ENCODE results near the gene RPUSD1. TPM values are rescaled to one million over a fixed set of nuclear protein-coding genes. Genes with fewer than 3 reads are reported as not detected.

The RPUSD1 gene
- total and polyA plus RNA-seq, 8 donors, result 6.2 to 21.1 (median 9.8) TPM

DNA sequence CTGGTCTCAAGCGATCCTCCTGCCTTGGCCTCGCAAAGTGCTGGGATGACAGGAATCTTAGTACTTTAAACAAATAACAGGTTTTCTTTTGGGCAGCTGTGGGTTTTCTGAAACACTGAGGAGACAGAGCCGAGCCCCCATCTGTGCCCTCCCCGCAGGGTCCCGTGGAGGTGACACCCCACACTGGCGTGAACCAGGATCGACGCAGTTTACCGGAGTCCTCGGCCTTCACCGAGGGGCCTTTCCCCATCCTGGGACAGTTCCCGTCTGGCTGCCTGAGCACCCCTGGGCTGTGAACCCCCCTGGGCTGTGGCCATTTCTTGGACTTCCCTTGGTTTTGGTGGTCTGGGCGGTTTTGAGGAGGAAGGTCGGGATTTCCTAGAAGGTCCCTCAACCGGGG lies 27.7 kb upstream of the RPUSD1 start:
- 73 to 84% methylated on average over 15 of the region's 15 CpGs for WGBS, 2 donors
- no peaks in the 10 kb centered on the region for H3K36me3 ChIP-seq
- FAIRE-seq, result no peak
- ATAC-seq, result no peak
- no peak overlapping the region for H3K4me3 ChIP-seq
- peak in 1 of 6 donors; percentile 55 for DNase-seq
- no peaks in the 10 kb centered on the region for H3K9me3 ChIP-seq
- intact Hi-C loops (cut with DNase I), result loop anchor here in 2 of 3 donors (5.0 to 10.0 kb wide), 2 partner anchors 236 to 379 kb away; no protein-coding TSS in a partner anchor
- no peak overlapping the region for H3K27ac ChIP-seq
- TF ChIP-seq, protein P1, sequence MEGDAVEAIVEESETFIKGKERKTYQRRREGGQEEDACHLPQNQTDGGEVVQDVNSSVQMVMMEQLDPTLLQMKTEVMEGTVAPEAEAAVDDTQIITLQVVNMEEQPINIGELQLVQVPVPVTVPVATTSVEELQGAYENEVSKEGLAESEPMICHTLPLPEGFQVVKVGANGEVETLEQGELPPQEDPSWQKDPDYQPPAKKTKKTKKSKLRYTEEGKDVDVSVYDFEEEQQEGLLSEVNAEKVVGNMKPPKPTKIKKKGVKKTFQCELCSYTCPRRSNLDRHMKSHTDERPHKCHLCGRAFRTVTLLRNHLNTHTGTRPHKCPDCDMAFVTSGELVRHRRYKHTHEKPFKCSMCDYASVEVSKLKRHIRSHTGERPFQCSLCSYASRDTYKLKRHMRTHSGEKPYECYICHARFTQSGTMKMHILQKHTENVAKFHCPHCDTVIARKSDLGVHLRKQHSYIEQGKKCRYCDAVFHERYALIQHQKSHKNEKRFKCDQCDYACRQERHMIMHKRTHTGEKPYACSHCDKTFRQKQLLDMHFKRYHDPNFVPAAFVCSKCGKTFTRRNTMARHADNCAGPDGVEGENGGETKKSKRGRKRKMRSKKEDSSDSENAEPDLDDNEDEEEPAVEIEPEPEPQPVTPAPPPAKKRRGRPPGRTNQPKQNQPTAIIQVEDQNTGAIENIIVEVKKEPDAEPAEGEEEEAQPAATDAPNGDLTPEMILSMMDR (IDR thresholded peaks at IDR 0.05), result no peak
- peaks cover 0 to 22% (median 2%) of the 10 kb centered on the region in 4 donors for H3K27me3 ChIP-seq
- H3K4me1 ChIP-seq, result no peaks in the 10 kb centered on the region

DNA sequence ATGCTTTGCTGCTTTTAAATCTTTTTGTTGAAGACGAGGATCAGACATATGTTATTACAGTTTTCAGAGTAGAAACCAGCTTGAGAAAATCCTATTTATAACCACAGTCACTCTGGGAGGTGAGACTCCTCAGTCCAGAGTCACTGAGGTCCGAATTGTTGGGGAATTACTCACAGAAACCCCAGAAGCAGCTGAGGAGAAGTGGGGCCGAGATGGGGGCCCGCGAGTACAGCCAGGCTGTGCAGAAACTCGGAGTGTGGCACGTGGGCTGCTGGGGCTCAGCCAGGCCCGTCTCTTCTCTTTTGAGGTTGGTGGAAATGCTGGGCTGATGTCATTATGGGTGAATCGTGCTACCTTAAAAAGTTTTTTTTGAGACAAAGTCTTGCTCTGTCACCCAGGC lies 26.8 kb upstream of the RPUSD1 start:
- Histone ChIP-seq H3K36me3 (no peaks in the 10 kb centered on the region), H3K4me3 (no peak overlapping the region), H3K9me3 (no peaks in the 10 kb centered on the region), H3K27me3 (peaks cover 0 to 22% (median 2%) of the 10 kb centered on the region in 4 donors), H3K27ac (no peak overlapping the region), H3K4me1 (no peaks in the 10 kb centered on the region)
- 50 to 63% methylated on average over 9 of the region's 9 CpGs for WGBS, 2 donors
- TF ChIP-seq, protein P1 (IDR thresholded peaks at IDR 0.05), result no peak
- no peak for DNase-seq
- intact Hi-C loops (cut with DNase I), result loop anchor here in 2 of 3 donors (5.0 to 10.0 kb wide), 2 partner anchors 237 to 380 kb away; no protein-coding TSS in a partner anchor
- no peak for FAIRE-seq
- no peak for ATAC-seq

DNA sequence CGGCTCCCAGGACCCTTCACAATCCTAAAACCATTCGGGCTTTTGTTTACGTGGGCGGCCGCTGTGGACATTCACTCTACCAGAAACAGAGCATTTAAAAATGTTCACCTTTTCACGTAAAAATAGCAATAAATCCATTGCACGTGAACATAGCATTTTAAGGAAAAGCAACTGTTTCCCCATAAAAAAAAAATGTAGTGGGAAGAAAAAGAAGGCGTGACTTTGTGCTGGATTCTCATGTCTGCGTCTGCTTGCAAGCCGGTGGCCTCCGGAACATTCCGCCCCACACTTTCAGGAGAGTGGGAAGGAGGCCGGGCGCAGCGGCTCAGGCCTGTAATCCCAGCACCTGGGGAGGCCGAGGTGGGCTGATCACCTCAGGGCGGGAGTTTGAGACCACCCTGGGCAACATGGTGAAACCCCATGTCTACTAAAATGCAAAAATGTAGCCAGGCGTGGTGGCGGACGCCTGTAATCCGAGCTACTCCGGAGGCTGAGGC lies 25.8 kb upstream of the RPUSD1 start:
- no peak for DNase-seq
- TF ChIP-seq, protein P1 (IDR thresholded peaks at IDR 0.05), result no peak
- H3K9me3 ChIP-seq, result no peaks in the 10 kb centered on the region
- intact Hi-C loops (cut with DNase I), result loop anchor here in 1 of 3 donors (2.0 to 10.0 kb wide), 2 partner anchors 243 to 381 kb away; no protein-coding TSS in a partner anchor
- H3K27me3 ChIP-seq, result peaks cover 0 to 22% (median 2%) of the 10 kb centered on the region in 4 donors
- WGBS, 2 donors, result 54 to 58% methylated on average over 22 of the region's 22 CpGs
- no peaks in the 10 kb centered on the region for H3K36me3 ChIP-seq
- no peak overlapping the region for H3K27ac ChIP-seq
- H3K4me3 ChIP-seq, result no peak overlapping the region
- no peaks in the 10 kb centered on the region for H3K4me1 ChIP-seq
- no peak for ATAC-seq
- FAIRE-seq, result no peak

DNA sequence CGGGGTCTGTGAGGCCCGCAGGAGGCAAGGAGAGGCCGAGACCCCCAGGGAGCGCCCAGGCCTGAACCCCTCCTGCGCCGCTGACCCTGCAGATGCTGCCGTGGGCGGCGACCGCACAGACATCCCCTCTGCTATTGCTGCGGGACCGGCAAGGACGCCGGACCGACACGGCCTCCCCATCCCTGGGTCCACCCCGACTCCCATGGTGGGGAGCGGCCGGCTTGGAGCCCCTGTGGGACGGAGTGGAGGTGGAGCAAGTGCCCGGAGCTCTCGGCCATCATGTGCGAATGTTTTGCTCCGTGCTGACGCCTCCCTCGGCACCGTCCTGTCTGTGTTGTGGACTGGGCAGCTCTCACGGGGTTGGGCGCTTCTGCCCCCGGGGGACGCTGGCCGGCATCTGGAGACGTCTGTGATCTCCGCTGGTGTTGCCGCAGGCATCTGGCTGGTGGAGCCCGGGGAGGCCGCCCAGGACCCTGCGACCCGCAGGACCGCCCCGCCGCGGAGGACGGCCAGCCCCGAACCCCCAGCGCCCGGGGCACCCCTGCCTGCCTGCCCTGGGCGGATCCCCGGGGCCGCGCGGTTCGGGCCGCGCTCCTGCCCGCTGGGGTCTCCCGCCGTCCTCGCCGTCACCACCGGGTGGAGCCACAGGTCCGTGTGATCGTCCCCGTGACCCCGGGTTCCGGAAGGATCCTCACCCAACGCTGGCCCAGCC lies 25.2 kb upstream of the RPUSD1 start:
- TF ChIP-seq, protein P1 (IDR thresholded peaks at IDR 0.05), result peak in 3 of 4 donors; percentile 44 to 48 (median 45)
- H3K27me3 ChIP-seq, result peaks cover 0 to 22% (median 2%) of the 10 kb centered on the region in 4 donors
- intact Hi-C loops (cut with DNase I), result loop anchor here in 1 of 3 donors (2.0 to 10.0 kb wide), 2 partner anchors 243 to 381 kb away; no protein-coding TSS in a partner anchor
- FAIRE-seq (no peak), ATAC-seq (peak; percentile 46 to 88 (median 75)), DNase-seq (peak in 2 of 6 donors; percentile 73 to 74)
- H3K9me3 ChIP-seq, result no peaks in the 10 kb centered on the region
- H3K4me1 ChIP-seq, result peaks cover 0 to 2% (median 0%) of the 10 kb centered on the region in 3 donors
- no peaks in the 10 kb centered on the region for H3K36me3 ChIP-seq
- no peak overlapping the region for H3K27ac ChIP-seq
- peak overlapping the region in 1 of 4 donors; percentile 15 for H3K4me3 ChIP-seq
- WGBS, 2 donors, result 8 to 9% methylated on average over 61 to 67 of the region's 67 CpGs

DNA sequence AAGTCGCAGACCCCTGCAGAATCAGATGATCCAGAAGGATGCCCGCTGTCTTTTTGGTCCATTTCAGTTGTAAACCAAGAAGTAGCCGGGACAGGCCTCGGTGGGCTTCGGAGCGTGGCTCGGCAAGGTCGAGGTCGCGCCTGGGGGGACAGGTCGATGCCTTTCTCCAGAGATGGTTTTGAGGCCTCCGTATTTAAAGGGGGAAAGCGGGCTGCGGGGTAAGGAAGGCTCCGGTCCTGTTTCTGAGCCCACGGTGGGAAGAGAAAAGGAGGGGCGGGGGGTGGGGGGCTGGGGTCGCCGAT lies 19.9 kb upstream of the RPUSD1 start:
- DNase-seq (no peak), FAIRE-seq (no peak), ATAC-seq (no peak)
- Histone ChIP-seq H3K4me3 (peak overlapping the region; percentile 55 to 90 (median 72)), H3K27ac (no peak overlapping the region), H3K36me3 (no peaks in the 10 kb centered on the region), H3K4me1 (peaks cover 0 to 7% (median 0%) of the 10 kb centered on the region in 3 donors), H3K9me3 (no peaks in the 10 kb centered on the region), H3K27me3 (peaks cover 0 to 6% (median under 1%) of the 10 kb centered on the region in 4 donors)
- 19 to 26% methylated on average over 19 of the region's 19 CpGs for WGBS, 2 donors
- intact Hi-C loops (cut with DNase I), result no loop called here
- TF ChIP-seq, protein P1 (IDR thresholded peaks at IDR 0.05), result no peak

All from pancreas (tissue), 10 donors.